ENCODE data around the gene HOXD3. TPM values are rescaled to one million over a fixed set of nuclear protein-coding genes. Genes with fewer than 3 reads are reported as not detected.

Gene HOXD3
- total and polyA plus RNA-seq, 12 donors: 0.10 to 1.1 (median 0.27) TPM; not detected in 5

GRCh38 chr2:176137906-176138305 is 19.2 kb upstream of the HOXD3 start:
- 38 to 39% methylated on average over 8 of the region's 8 CpGs for WGBS, 2 donors
- Histone ChIP-seq H3K4me3 (peak overlapping the region in 1 of 10 donors; percentile 56), H3K27me3 (peaks cover 30 to 100% (median 98%) of the 10 kb centered on the region in 7 donors), H3K36me3 (no peaks in the 10 kb centered on the region), H3K9me3 (no peaks in the 10 kb centered on the region), H3K27ac (peak overlapping the region in 1 of 10 donors; percentile 35), H3K4me1 (peaks cover 0 to 24% (median 18%) of the 10 kb centered on the region in 9 donors)
- intact Hi-C loops (cut with DNase I): loop anchor here in 1 of 10 donors (10.0 kb wide), 1 partner anchor 677 kb away; no protein-coding TSS in a partner anchor
- DNase-seq (no peak), ATAC-seq (no peak)
- TF ChIP-seq, protein P1, sequence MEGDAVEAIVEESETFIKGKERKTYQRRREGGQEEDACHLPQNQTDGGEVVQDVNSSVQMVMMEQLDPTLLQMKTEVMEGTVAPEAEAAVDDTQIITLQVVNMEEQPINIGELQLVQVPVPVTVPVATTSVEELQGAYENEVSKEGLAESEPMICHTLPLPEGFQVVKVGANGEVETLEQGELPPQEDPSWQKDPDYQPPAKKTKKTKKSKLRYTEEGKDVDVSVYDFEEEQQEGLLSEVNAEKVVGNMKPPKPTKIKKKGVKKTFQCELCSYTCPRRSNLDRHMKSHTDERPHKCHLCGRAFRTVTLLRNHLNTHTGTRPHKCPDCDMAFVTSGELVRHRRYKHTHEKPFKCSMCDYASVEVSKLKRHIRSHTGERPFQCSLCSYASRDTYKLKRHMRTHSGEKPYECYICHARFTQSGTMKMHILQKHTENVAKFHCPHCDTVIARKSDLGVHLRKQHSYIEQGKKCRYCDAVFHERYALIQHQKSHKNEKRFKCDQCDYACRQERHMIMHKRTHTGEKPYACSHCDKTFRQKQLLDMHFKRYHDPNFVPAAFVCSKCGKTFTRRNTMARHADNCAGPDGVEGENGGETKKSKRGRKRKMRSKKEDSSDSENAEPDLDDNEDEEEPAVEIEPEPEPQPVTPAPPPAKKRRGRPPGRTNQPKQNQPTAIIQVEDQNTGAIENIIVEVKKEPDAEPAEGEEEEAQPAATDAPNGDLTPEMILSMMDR (IDR thresholded peaks at IDR 0.05): no peak

- Histone ChIP-seq H3K4me1 (peaks cover 0 to 24% (median 18%) of the 10 kb centered on the region in 9 donors), H3K27me3 (peaks cover 24 to 100% (median 98%) of the 10 kb centered on the region in 7 donors), H3K36me3 (no peaks in the 10 kb centered on the region), H3K4me3 (no peak overlapping the region), H3K27ac (peak overlapping the region in 3 of 10 donors; percentile 9 to 47 (median 35)), H3K9me3 (no peaks in the 10 kb centered on the region)
- TF ChIP-seq, protein P1 (IDR thresholded peaks at IDR 0.05): no peak
- no peak for ATAC-seq
- no peak for DNase-seq
- intact Hi-C loops (cut with DNase I): loop anchor here in 1 of 10 donors (10.0 kb wide), 1 partner anchor 676 kb away; no protein-coding TSS in a partner anchor
- WGBS, 2 donors: 12 to 13% methylated on average over 14 of the region's 14 CpGs
These were observed 18.6 kb upstream of the HOXD3 start for GRCh38 chr2:176138526-176138922.

DNA sequence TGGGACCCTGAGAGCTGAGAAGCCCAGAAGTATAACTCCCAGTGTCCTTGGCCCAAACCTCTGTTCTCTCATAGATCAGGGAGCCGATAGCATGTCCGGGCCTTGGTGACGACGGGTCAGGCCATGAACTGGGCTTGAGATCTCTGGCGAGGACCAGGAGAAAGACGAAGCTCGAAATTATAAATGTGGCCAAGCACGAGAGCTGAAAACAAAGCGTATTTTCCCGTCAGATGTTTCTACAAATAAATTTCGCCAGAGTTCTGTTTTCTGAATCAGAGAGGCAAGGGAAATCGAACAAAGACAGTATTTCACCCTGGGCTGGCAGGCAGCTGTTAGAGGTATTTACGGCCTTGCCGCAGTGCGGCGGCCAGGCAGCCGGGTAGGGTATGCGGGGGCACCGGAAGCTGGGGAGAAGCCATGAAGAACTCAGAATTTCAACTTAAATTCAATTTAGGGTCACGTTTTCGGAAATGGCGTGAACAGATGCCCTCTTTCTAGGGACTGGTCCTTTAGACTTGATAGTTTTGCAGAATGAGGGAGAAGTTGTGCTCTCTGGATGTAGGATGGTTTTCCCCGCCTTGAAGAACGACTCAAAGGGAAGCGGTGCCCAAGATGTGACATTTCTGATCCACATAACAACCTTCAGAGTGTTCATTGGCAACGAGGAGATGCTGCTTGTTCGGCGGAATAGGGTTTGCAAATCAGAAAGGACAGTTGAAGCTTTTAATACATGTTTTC is 18.0 kb upstream of the HOXD3 start:
- intact Hi-C loops (cut with DNase I): loop anchor here in 1 of 10 donors (10.0 kb wide), 1 partner anchor 676 kb away; no protein-coding TSS in a partner anchor
- DNase-seq: no peak
- WGBS, 2 donors: 16 to 19% methylated on average over 28 of the region's 28 CpGs

More for the DNA sequence above, 18.0 kb upstream of the HOXD3 start:
- H3K27me3 ChIP-seq: peaks cover 22 to 100% (median 98%) of the 10 kb centered on the region in 7 donors
- peaks cover 0 to 24% (median 18%) of the 10 kb centered on the region in 9 donors for H3K4me1 ChIP-seq
- H3K27ac ChIP-seq: peak overlapping the region in 3 of 10 donors; percentile 9 to 47 (median 35)
- no peak overlapping the region for H3K4me3 ChIP-seq
- no peaks in the 10 kb centered on the region for H3K9me3 ChIP-seq
- TF ChIP-seq, protein P1 (IDR thresholded peaks at IDR 0.05): no peak
- no peaks in the 10 kb centered on the region for H3K36me3 ChIP-seq
- ATAC-seq: no peak
